GM18520 (cell line): ENCODE data around the gene KCNH1.

ENCODE experiments used
- ATAC-seq: cut with Tn5 transposase; IDR thresholded peaks from one replicate; pipeline ENCODE4 v1.9.1; 2021; ENCODE audit not compliant: unreplicated experiment

KCNH1 gene, protein sequence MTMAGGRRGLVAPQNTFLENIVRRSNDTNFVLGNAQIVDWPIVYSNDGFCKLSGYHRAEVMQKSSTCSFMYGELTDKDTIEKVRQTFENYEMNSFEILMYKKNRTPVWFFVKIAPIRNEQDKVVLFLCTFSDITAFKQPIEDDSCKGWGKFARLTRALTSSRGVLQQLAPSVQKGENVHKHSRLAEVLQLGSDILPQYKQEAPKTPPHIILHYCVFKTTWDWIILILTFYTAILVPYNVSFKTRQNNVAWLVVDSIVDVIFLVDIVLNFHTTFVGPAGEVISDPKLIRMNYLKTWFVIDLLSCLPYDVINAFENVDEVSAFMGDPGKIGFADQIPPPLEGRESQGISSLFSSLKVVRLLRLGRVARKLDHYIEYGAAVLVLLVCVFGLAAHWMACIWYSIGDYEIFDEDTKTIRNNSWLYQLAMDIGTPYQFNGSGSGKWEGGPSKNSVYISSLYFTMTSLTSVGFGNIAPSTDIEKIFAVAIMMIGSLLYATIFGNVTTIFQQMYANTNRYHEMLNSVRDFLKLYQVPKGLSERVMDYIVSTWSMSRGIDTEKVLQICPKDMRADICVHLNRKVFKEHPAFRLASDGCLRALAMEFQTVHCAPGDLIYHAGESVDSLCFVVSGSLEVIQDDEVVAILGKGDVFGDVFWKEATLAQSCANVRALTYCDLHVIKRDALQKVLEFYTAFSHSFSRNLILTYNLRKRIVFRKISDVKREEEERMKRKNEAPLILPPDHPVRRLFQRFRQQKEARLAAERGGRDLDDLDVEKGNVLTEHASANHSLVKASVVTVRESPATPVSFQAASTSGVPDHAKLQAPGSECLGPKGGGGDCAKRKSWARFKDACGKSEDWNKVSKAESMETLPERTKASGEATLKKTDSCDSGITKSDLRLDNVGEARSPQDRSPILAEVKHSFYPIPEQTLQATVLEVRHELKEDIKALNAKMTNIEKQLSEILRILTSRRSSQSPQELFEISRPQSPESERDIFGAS

DNA sequence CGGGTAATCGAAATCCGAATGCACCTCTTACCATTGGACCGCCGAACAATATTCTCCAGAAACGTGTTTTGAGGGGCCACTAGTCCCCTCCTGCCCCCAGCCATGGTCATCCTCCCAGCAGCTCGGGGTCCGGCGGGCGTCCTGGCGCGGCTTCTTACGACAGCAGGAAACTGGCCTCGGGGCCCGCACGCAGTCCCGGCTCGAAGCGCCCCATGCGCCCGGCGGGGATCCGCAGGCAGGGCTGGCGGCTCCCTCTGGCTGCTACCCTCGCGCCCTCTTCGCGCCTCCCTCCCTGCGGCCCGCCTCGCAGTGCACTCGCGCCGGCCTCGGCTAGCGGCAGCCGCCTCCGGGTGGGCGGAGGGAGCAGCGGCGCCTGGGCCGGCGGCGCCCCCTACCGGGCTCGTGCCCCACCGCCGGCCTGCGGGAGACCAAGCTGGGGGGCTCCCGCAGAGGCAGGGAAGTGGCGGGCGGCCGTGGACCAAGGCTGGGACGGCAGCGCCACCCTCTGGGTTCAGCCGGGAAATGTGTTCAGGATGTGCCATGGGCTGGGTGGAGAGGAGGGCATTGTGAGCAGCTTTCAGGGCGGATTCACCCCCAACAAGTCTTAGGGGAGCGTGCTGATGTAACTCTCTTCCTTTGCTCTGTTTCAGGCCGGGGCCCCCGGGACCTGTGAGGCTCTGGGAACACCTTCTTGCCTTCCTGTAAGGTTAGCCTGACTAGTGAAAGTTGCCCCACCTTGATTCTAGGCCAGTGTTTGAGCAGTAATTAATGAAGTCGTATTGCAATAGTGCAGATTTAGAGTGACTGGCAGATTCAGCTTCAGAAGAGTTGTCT, at the start of gene KCNH1:
Gene KCNH1 (minus strand): TSS at position 313 of the 834 bp plus-strand sequence. CDS start 203 bp downstream, at position 110.
- ATAC-seq, result peak; percentile 52

DNA sequence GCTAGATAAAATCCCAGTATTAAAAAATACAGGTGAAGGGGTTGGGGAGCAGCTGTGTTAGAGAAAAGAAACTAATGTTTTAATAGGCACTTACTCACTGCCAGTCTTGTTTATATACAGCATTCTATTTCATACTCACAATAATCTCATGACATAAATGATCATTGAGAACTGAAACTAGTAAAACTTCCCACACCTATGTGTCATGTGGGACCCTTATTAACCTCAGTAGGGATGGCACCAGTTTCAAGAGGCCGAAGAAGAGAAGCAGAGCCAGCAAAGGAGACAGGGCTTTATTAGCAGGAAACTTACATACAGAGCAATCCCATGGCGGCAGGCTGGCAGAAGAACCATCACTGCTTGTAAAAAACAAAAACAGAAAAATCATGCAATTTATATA, 48.8 kb upstream of the KCNH1 start:
- no peak for ATAC-seq

DNA sequence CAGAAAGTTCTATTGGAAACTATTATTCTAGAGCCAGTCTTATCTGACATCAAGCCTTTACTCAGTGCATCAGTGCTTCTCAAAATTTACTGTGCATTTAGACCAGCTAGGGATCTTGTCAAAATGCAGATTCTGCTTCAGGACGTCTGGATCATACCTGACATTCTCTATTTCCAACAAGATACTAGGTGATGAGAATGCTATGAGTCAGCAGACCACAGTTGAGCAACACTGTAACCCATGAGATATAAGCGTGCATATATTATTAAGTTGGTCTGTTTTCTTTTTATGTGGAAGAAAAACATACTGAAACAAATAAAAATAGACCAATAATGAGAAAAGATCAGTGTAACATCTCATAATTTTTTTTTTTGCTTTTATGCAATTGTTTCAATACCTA, 40.4 kb upstream of the KCNH1 start:
- no peak for ATAC-seq

DNA sequence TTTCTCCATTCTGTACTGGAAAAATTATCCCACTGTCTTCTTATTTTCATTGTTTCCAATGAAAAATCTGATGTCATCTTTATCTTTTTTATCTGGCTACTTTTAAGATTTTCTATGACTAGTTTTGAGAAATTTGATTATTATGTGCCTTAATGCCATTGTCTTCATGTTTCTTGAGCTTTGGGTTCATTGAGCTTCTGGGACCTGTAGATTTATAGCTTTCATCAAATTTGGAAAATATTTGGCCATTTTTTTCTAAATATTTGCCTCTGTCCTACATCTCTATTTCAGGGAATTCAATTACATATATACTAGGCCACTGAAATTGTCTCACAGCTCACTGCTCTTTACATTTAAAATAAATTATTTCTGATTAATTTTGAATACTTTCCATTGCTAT, 38.7 kb upstream of the KCNH1 start:
- ATAC-seq, result no peak

DNA sequence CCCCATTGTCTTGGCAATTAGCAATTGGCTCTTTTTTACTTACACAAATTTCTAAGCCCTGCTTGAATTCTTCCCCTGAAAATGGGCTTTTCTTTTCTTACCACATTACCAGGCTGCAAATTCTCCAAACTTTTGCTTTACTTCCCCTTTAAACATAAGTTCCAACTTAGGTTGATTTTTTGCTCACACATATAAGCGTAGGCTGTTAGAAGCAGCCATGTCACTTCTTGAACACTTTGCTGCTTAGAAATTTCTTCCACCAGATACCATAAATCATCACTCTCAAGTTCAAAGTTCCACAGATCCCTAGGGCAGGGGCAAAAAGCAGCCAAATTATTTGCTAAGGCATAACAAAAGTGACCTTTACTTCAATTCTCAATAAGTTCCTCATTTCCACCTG, 35.4 kb upstream of the KCNH1 start:
- ATAC-seq, result no peak

DNA sequence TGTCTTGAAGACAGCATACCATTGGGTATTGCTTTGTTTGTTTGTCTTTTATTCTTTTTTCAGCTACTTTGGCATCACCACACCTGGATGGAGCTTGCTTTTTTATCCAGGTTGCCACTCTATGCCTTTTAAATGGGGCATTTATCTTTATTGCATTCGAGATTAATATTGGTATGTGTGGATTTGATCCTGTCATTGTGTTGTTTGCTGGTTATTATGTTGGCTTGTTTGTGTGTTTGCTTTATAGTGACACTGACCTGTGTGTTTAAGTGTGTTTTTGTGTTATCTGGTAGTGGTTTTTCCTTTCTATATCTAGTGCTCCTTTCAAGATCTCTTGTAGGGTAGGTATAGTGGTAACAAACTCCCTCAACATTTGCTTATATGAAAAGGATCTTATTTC, 24.9 kb upstream of the KCNH1 start:
- ATAC-seq, result no peak

DNA sequence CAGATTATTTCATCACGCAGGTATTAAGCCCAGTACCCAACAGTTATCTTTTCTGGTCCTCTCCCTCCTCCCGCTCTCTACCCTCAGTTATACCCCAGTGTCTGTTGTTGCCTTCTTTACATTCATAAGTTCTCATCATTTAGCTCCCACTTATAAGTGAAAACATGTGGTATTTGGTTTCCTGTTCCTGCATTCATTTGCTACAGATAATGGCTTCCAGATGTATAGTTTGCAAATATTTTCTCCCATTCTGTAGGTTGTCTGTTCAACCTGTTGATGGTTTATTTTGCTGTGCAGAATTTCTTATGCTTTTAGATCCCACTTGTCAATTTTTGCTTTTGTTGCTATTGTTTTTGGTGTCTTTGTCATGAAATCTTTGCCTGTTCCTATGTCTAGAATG, 21.1 kb upstream of the KCNH1 start:
- ATAC-seq, result no peak

DNA sequence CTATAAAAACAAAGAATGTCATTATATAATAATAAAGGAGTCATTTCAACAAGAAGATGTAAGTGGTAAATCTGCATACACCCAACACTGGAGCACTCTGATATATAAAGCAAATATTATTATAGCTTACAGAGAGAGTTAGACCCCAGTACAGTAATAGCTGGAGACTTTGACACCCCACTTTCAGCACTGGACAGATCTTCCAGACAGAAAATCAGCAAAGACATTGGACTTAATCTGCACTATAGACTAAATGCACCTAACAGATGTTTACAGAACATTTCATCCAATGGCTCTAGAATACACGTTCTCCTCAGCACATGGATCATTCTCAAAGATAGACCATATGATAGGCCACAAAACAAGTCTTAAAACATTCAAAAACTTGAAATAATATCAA, 20.0 kb upstream of the KCNH1 start:
- ATAC-seq, result no peak

DNA sequence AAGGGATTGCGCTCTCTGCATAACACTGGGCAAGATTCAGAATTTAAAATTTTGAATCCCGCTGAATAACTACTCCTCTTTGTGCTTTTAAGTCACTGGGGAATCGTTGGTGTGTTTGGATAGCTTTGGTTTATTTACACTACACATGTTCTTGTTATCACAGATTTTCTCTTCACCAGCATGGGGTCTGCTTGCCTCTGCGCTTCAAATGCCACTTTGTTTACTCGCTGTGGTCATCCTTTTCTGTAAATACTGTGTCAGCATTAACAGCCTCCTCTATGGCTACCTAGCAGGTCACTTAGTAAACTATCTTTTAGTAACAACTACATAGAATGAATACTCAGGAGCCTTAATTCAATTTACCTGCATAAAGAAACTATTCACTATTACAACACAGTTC, 14.4 kb upstream of the KCNH1 start:
- no peak for ATAC-seq

DNA sequence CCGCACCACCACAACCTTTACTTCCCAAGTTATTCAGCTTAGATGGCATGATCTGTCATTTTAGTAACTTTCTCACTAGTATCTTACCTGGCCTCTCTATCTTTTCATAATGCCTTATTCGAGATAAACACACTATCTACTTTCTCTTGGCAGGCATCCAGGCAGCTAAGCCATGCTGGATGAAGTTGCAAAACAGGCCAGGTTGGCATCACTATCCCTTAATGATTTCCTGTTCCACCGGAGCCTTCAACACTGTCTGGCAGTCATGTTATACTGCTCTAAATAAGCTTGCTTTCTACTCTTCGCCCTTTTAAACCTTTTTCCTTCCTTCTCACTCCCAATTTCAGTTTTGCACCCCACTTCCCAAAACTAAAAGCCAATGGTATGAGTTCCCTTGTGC, 12.0 kb upstream of the KCNH1 start:
- ATAC-seq, result no peak

DNA sequence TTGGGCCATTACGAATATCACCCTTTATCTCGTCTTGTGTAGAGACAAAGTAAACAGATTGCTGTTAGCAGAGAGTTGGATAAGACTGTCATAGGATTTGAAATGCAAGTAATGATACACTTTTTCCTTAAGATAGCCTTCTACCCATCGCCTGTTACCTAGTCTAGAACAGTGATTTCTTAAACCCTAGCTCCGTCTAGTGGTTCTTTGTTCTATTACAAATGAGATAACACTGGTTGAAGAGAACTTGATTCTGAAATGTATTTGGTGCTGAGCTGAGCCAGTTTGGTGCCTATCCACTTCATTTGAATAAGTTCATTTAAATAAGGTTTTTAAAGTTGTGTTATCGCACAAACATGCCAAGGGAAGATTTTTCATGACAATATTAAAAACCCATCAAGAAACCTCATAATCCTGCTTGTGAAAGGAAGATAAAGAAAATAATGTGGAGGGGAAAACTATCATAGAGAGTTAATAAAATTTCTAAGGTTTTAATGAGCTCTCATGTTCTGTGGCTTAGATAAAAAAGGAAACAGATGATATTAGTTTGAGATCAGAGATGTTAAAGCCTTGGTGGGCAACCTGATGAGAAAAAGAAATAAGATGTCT, 1.5 kb upstream of the KCNH1 start:
- ATAC-seq, result no peak

DNA sequence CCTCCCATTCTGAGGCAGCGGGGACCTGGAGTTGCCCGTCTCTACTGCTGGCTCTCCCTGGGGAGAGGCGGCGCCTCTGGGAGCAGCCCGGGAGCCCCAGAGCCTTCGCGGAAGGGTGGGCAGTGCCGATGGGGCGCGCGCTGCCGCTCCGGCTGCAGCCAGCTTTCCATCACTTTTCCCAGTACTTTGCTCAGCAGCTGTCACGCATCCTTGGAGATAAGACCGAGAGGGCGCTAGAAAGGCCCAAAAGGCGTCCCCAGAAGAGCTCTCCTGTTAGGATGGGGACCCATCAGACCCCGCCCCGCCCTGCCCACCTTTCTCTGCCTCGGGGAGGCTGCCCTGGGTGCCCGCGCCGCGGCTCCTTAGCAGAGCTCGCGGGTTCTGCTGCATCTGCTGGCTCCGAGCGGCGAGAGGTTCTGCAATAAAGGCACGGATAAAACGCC, 534 bp downstream of the KCNH1 start:
- ATAC-seq, result no peak

DNA sequence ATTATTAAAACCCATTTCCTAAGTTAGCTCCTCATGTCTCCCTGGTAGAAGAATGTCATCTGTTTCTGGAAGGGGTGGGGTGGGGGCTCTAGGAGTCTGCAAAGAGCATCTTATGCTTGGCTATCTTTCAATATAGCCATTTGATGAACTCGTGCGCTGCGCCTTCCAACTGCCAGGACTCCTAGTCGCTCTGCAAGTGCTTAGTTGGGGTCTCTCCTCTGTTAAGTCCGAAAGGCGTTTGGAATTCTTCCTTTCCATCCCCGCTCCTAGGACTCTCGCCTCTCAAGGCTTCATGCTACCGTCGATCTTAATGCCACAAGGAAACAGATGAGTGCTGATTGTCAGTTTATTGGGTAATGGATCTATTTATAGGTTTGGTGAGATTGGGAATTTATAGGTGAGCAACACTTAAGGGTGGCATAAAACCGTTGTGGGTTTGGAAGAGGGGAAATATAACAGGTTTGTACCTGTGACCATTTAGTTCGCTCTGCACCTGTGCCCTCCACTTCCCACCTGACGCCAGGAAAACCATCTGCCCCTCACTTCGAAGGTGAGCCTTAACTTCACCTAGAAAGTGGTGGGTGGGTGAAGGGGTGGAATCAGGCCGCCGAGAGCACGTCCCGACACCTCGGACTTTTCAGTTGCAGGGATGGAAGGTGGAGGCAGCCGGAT, 1.1 kb downstream of the KCNH1 start:
- no peak for ATAC-seq

DNA sequence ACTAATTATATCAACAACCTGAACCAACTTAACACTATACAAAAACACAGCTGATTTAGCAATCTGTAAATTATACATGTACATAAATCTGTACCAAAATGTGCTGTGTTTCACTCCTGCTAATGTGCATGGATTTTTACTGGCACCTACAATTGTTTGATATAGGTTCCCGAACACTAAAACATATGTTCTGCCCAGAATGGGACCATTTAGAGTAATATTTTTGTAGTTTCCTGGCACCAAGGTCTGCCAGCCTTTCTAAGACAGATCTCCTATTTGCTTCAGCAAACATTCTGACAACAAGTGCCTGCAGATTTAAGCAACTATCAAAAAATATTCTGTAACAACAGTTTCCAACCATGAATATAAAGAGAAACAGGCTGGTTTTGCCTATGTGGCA, 4.2 kb downstream of the KCNH1 start:
- no peak for ATAC-seq

DNA sequence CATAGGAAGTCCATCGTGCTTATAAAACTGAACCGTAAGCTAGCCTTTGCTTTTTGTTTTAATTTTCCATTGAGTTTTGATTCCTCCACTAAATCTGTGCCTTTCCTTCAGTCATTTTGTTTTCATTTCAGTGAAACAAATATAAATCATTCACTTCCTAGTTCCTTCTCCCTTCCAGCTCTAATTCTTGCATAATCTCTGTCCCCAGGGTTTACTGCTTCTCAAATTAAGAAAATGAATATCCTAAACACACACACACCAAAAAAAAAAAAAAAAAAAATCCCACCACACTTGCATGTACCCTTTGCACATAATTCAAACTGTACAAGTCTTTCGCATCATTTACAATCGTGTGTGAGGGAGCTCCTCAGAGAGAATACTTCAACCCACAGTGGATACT, 6.8 kb downstream of the KCNH1 start:
- no peak for ATAC-seq

DNA sequence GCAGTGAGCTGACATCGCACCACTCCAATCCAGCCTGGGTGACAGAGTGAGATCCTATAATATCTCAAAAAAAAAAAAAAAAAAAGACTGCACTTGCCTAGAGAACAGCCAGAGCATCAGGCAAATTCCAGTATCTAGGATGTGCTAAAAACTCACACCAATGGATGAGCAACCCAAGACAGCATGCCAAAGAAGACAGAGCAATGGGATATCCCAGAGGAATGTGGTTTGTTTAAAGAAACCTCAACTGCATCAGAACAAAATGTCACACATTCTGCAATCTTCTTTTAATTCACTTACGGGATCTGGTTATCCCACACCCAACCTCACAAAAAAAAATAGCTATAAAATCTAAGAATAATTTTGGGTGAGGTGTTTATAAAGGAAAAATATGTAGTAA, 7.3 kb downstream of the KCNH1 start:
- ATAC-seq, result no peak

DNA sequence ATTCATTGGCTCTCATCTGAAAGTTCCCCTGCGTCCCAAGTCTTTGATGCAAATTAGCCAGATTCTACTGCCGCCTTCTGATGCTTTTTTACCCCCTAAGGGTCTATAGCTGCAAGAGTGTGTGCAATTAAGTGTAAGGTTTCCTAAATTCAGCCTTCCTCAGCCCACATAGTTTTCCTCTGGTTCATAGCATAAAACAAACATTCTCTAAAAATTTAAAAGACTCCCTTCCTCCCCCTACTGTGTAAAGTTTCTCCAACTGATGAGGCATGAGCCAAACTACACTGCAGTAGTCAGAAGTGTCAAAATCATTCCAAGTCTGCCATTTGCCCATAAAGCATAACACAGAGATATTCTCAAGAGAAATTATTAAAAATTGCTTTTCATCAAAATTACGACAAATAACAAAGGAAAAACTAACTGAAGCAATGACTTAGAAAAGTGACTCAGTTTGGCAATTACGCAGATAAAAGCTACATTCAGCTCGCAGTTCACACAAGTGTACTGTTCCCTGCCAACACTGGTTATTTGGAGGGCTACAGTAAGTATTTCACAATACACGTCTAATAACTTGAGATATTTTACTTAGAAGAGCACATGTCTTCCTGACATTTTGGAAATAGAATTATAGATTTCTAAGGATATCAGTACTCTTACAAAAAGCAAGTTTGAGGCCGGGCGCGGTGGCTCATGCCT, 15.4 kb downstream of the KCNH1 start:
- no peak for ATAC-seq

DNA sequence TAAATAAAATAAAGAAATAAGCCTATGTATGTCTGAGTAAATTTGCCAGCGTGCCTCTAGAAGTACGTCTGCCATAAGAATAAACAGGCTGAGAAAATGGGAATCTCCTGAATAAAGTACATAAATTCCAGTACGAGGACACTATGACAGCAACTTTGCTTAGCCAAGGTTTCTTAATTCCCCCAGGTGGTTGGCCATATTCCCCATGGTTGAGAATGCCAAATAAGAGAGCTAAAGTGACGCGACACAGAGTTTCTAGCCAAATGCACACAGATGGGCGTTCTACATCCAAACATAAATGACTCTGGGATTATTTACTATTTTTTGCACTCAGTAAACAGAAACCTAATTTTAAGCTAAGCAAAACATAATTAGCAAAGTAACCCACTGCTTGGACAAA, 19.5 kb downstream of the KCNH1 start:
- ATAC-seq, result no peak

DNA sequence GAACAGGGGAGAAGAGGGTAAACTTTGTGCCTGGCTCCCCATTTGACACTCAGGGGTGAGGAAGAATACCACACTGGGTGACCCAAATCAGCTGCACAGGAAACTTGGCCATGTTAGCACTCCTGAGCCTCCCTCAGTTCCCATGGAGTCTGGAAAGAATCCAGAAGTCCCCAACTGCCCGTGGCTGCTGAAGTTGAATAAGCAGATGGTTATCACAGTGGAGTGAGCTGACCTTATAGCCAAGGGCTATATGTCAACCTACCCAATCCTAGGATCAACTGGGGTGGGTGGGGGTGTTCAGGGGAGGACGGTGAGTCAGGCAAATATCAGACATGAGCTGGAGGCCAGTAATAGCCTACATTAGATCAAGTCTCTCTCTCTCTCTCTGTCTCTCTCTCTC, 20.4 kb downstream of the KCNH1 start:
- no peak for ATAC-seq

DNA sequence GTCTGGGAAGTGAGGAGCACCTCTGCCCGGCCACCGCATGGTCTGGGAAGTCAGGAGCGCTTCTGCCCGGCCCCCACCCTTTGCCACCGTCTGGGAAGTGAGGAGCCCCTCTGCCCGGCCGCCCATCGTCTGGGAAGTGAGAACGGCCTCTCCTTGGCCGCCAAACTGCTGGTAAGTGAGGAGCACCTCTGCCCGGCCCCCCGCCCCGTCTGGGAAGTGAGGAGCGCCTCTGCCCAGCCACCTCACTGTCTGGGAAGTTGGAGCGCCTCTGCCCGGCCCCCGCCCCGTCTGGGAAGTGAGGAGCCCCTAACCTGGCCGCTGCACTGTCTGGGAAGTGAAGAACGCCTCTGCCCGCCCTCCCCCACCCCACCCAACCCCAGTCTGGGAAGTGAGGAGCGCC, 22.6 kb downstream of the KCNH1 start:
- ATAC-seq, result no peak
